AG09309 (cell line): Measurements from ENCODE around the gene ZFHX2.

Source experiments
- DNase-seq: peaks from one replicate; pipeline ENCODE4 v3.0.0-alpha.2; 2010; ENCODE audit warnings: low read depth
- H3K4me3 ChIP-seq: 2 replicates; pipeline ENCODE4 v1.5.1; 2011; ENCODE audit warnings: mild to moderate bottlenecking, low read depth, low read length, moderate library complexity; ENCODE audit not compliant: control insufficient read depth
- CTCF ChIP-seq: IDR thresholded peaks from 2 replicates; pipeline ENCODE4 v1.5.1; 2011; ENCODE audit warnings: mild to moderate bottlenecking, low read depth, low read length, inconsistent platforms; ENCODE audit not compliant: insufficient read depth, control insufficient read depth; ENCODE audit errors: missing control alignments

ZFHX2 gene

GRCh38 chr14:23558346-23559009 lies 6.9 kb upstream of the ZFHX2 start:
- no peak overlapping the region for H3K4me3 ChIP-seq
- no peak for DNase-seq
- TF ChIP-seq CTCF, result no peak

- H3K4me3 ChIP-seq, result no peak overlapping the region
- DNase-seq, result no peak
- TF ChIP-seq CTCF, result no peak
These were observed 6.4 kb upstream of the ZFHX2 start for GRCh38 chr14:23557946-23558345.

GRCh38 chr14:23557521-23557920 lies 6.0 kb upstream of the ZFHX2 start:
- no peak overlapping the region for H3K4me3 ChIP-seq
- TF ChIP-seq CTCF, result no peak
- no peak for DNase-seq

- no peak for TF ChIP-seq CTCF
- H3K4me3 ChIP-seq, result peak overlapping the region; percentile 64
- DNase-seq, result no peak
These were observed 5.3 kb upstream of the ZFHX2 start for GRCh38 chr14:23556700-23557440.

- TF ChIP-seq CTCF, result no peak
- peak; percentile 34 for DNase-seq
- peak within 1 kb of the TSS; percentile 64 for H3K4me3 ChIP-seq
These were observed 4.5 kb upstream of the ZFHX2 start, which contains the start of gene THTPA for GRCh38 chr14:23555882-23556699. THTPA (plus strand) TSS chr14:23556271; CDS start chr14:23556758, 487 bp downstream.

GRCh38 chr14:23555533-23555881 lies 3.9 kb upstream of the ZFHX2 start:
- no peak for TF ChIP-seq CTCF
- DNase-seq, result no peak
- H3K4me3 ChIP-seq, result peak overlapping the region; percentile 64
